Measurements from ENCODE around the gene GPC1. TPM values are rescaled to one million over a fixed set of nuclear protein-coding genes. Genes with fewer than 3 reads are reported as not detected.

Gene GPC1
- total and polyA plus RNA-seq, 10 of the 15 experiments (the other 5 are each of a cell fraction or from before 2014, with no cell fraction given) = 0.06 to 0.77 (median 0.23) TPM; not detected in 3

GRCh38 chr2:240480834-240481623, 45.6 kb downstream of the GPC1 start (continued):
- TF ChIP-seq ZNF274 (IDR thresholded peaks at IDR 0.05; ENCODE audit: insufficient read depth, insufficient read length) = no peak
- no peak for TF ChIP-seq TCF3 (IDR thresholded peaks at IDR 0.05; ENCODE audit: borderline replicate concordance, insufficient read depth, low read depth, low read length)
- no peak for TF ChIP-seq SUZ12 (IDR thresholded peaks at IDR 0.05; ENCODE audit: unreplicated experiment)
- TF ChIP-seq, protein P1, sequence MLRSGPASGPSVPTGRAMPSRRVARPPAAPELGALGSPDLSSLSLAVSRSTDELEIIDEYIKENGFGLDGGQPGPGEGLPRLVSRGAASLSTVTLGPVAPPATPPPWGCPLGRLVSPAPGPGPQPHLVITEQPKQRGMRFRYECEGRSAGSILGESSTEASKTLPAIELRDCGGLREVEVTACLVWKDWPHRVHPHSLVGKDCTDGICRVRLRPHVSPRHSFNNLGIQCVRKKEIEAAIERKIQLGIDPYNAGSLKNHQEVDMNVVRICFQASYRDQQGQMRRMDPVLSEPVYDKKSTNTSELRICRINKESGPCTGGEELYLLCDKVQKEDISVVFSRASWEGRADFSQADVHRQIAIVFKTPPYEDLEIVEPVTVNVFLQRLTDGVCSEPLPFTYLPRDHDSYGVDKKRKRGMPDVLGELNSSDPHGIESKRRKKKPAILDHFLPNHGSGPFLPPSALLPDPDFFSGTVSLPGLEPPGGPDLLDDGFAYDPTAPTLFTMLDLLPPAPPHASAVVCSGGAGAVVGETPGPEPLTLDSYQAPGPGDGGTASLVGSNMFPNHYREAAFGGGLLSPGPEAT (IDR thresholded peaks at IDR 0.05; ENCODE audit: low read depth) = no peak
- no peak for TF ChIP-seq RBBP5 (conservative IDR thresholded peaks at IDR 0.05)
- no peak for TF ChIP-seq BMI1 (IDR thresholded peaks at IDR 0.05; ENCODE audit: borderline replicate concordance)

DNA sequence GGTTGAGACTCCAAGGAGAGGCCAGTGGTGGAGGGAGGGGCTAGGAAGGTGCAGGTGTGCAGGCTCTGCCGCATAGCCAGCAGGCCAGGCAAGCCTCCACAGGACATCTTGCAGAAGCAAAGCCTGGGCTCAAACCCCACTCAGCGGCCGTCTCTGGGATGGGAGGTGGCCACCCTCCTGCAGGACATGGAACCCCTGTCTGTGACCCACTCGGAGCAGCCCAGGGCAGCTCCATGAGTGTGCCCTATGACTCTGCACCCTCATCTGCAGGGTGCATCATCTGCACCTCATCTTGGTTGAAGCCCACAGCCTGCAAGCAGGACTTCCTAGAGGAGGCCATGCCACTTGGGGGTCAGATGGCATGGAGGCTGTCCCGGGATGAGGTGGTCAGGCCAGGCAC, 46.3 kb downstream of the GPC1 start:
- no peak for ATAC-seq
- SMC1A ChIA-PET (ENCODE audit: uncharacterized antibody, unreplicated experiment) = no interaction called here
- BruUV-seq (replicated peaks) = no TSS peak
- TF ChIP-seq SUPT20H (IDR thresholded peaks at IDR 0.05; ENCODE audit: borderline replicate concordance, control insufficient read depth, low read depth, low read length) = no peak
- no peak for TF ChIP-seq SMC3 (IDR thresholded peaks at IDR 0.05; ENCODE audit: borderline replicate concordance, low read length)
- TF ChIP-seq, protein P2, sequence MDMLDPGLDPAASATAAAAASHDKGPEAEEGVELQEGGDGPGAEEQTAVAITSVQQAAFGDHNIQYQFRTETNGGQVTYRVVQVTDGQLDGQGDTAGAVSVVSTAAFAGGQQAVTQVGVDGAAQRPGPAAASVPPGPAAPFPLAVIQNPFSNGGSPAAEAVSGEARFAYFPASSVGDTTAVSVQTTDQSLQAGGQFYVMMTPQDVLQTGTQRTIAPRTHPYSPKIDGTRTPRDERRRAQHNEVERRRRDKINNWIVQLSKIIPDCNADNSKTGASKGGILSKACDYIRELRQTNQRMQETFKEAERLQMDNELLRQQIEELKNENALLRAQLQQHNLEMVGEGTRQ (IDR thresholded peaks at IDR 0.05; ENCODE audit: borderline replicate concordance, low read depth, low read length) = no peak
- TF ChIP-seq, protein P3, sequence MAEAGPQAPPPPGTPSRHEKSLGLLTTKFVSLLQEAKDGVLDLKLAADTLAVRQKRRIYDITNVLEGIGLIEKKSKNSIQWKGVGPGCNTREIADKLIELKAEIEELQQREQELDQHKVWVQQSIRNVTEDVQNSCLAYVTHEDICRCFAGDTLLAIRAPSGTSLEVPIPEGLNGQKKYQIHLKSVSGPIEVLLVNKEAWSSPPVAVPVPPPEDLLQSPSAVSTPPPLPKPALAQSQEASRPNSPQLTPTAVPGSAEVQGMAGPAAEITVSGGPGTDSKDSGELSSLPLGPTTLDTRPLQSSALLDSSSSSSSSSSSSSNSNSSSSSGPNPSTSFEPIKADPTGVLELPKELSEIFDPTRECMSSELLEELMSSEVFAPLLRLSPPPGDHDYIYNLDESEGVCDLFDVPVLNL (IDR thresholded peaks at IDR 0.05; ENCODE audit: low read depth, low read length) = no peak
- TF ChIP-seq YY1 (IDR thresholded peaks at IDR 0.05; ENCODE audit: low read depth, low read length) = no peak
- no peak for TF ChIP-seq MTA2 (IDR thresholded peaks at IDR 0.05; ENCODE audit: low read depth)
- TF ChIP-seq, protein P4, sequence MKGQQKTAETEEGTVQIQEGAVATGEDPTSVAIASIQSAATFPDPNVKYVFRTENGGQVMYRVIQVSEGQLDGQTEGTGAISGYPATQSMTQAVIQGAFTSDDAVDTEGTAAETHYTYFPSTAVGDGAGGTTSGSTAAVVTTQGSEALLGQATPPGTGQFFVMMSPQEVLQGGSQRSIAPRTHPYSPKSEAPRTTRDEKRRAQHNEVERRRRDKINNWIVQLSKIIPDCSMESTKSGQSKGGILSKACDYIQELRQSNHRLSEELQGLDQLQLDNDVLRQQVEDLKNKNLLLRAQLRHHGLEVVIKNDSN (IDR thresholded peaks at IDR 0.05; ENCODE audit: borderline replicate concordance, extremely low read length, insufficient read depth, low read depth, low read length) = no peak
- no peak for TF ChIP-seq NBN (IDR thresholded peaks at IDR 0.05)
- TF ChIP-seq MYC (IDR thresholded peaks at IDR 0.05; ENCODE audit: insufficient read depth, insufficient read length, insufficient replicate concordance, low read length, severe bottlenecking) = no peak
- TF ChIP-seq BMI1 (IDR thresholded peaks at IDR 0.05; ENCODE audit: borderline replicate concordance) = no peak
- TF ChIP-seq SMARCA5 (IDR thresholded peaks at IDR 0.05) = no peak
- no peak for TF ChIP-seq NR2F1 (conservative IDR thresholded peaks at IDR 0.05)
- TF ChIP-seq CREB1 (IDR thresholded peaks at IDR 0.05; ENCODE audit: low read depth) = no peak
- no peak for TF ChIP-seq KLF5 (IDR thresholded peaks at IDR 0.05; ENCODE audit: partially characterized antibody)

More for the DNA sequence above, 46.3 kb downstream of the GPC1 start:
- Histone ChIP-seq H3K27ac (ENCODE audit: control insufficient read depth, insufficient read depth) (no peak overlapping the region), H3K4me2 (ENCODE audit: control insufficient read depth, insufficient read depth) (no peak overlapping the region), H2AFZ (ENCODE audit: control insufficient read depth, low read depth, low read length) (no peak overlapping the region), H3K27me3 (replicated peaks in 1 of 2; ENCODE audit: control insufficient read depth in 2 of 2, insufficient read depth in 2 of 2, low read length in 1 of 2) (no peaks in the 10 kb centered on the region), H3K9me3 (replicated peaks; ENCODE audit: control insufficient read depth, insufficient read depth, low read length) (no peaks in the 10 kb centered on the region; the same call in 2 of the 3 replicates), H3K9ac (ENCODE audit: control insufficient read depth, insufficient read depth, low read length) (no peak overlapping the region), H3K4me1 (ENCODE audit: control insufficient read depth, insufficient read depth, low read length) (no peaks in the 10 kb centered on the region), H4K20me1 (ENCODE audit: control insufficient read depth, insufficient read depth) (no peaks in the 10 kb centered on the region), H3K4me3 (no peak overlapping the region), H3K79me2 (ENCODE audit: control insufficient read depth, insufficient read depth, low read length) (no peaks in the 10 kb centered on the region), H3K36me3 (ENCODE audit: control insufficient read depth in 2 of 2, insufficient read depth in 2 of 2, low read length in 1 of 2) (no peaks in the 10 kb centered on the region)
- FAIRE-seq = no peak
- DNase-seq (ENCODE audit: low read depth, low spot score) = no peak
- CTCF ChIA-PET = no interaction called here
- intact Hi-C loops (cut with micrococcal nuclease; ENCODE audit: unreplicated experiment) = no loop called here
- POLR2A ChIA-PET = no interaction called here
- in situ Hi-C loops (cut with MboI) = no loop called here
- RAD21 ChIA-PET (ENCODE audit: unreplicated experiment) = no interaction called here
- 79% methylated on average over 5 of the region's 5 CpGs for WGBS (ENCODE audit: insufficient coverage, insufficient replicate concordance, low lambda C conversion rate, missing lambda C conversion rate)
